Gastrocnemius medialis (tissue), 4 donors: ENCODE measurements around the gene KLHL33. TPM values are rescaled to one million over a fixed set of nuclear protein-coding genes. Genes with fewer than 3 reads are reported as not detected.
A peak's percentile ranks its signal among the peaks of the same experiment; 100 is the strongest.

Experiments used
- ATAC-seq, 2 donors: fragments of 150-250 bp; one replicate each; pipeline ENCODE4 v1.9.1; 2016
- DNase-seq, 2 donors: peaks; one replicate each; pipeline ENCODE4 v3.0.0-alpha.2; 2019
- H3K27ac ChIP-seq, 4 donors: fragments of 200-600 bp; sonication (generic); 1 replicate in 1 of 4; 2 replicates in 3 of 4; pipeline ENCODE4 v1.5.1; 2016 to 2018; ENCODE audit warnings: mild to moderate bottlenecking in 2 of 4, moderate library complexity in 1 of 4
- H3K27me3 ChIP-seq, 3 donors: fragments of 200-600 bp; sonication (generic) in 2 of 3; 1 replicate in 1 of 3; 2 replicates in 2 of 3; pipeline versions ENCODE4 v1.5.1 to v1.6.0; 2016 to 2019; ENCODE audit warnings: mild to moderate bottlenecking in 1 of 3, moderate library complexity in 1 of 3
- H3K36me3 ChIP-seq, 2 donors: fragments of 200-600 bp; sonication (generic) in 1 of 2; one replicate each; pipeline ENCODE4 v1.5.1; 2017 to 2018
- H3K4me1 ChIP-seq, 2 donors: fragments of 200-600 bp; sonication (generic) in 1 of 2; one replicate each; pipeline ENCODE4 v1.5.1; 2016 to 2017; ENCODE audit warnings: mild to moderate bottlenecking in 2 of 2
- H3K4me3 ChIP-seq, 4 donors: fragments of 200-600 bp; sonication (generic) in 3 of 4; 1 replicate in 1 of 4; 2 replicates in 3 of 4; pipeline ENCODE4 v1.5.1; 2016 to 2019; ENCODE audit warnings: mild to moderate bottlenecking in 2 of 4
- H3K9me3 ChIP-seq, 3 donors: fragments of 200-600 bp; sonication (generic) in 2 of 3; 1 replicate in 1 of 3; 2 replicates in 2 of 3; pipeline ENCODE4 v1.5.1; 2016 to 2019
- POLR2A ChIP-seq, 2 donors: fragments of 450-650 bp; IDR thresholded peaks; one replicate each; pipeline ENCODE4 v1.6.1; 2017; ENCODE audit warnings: antibody characterized with exemption in 2 of 2, mild to moderate bottlenecking in 2 of 2, moderate library complexity in 2 of 2
- in situ Hi-C, 4 donors: fragments of 200-750 bp; cut with MboI; loops; one replicate each; pipeline versions ENCODE4 v1.15.0 to v1.8.0; 2017; ENCODE audit warnings: low sequenced_read_pairs in 4 of 4
- intact Hi-C: fragments of 100-400 bp; cut with DNase I; formaldehyde crosslinking; loops from one replicate; pipeline ENCODE4 v1.15.1; 2023; ENCODE audit warnings: low total_unique reads
- total RNA-seq, 4 donors: library from RNA; depleted of rRNA; stranded (reverse); fragments of >200 nt; gene quantifications; one replicate each; pipeline versions ENCODE4 v1.1.0 to v1.2.3, GENCODE V29; 2016
- TF ChIP-seq, protein P1 (sequence below), 5 experiments: fragments of 450-650 bp in 3 of 5; fragments of 200-600 bp in 2 of 5; sonication (generic) in 2 of 5; IDR thresholded peaks in 4 of 5; conservative IDR thresholded peaks in 1 of 5; 1 replicate in 4 of 5; 2 replicates in 1 of 5; pipeline ENCODE4 v1.5.1; 2016 to 2019; ENCODE audit warnings: antibody characterized with exemption in 5 of 5, mild to moderate bottlenecking in 3 of 5, moderate library complexity in 3 of 5

Gene KLHL33
- total RNA-seq, 4 donors from 2014 or later, result 1.9 to 4.7 (median 3.5) TPM

DNA sequence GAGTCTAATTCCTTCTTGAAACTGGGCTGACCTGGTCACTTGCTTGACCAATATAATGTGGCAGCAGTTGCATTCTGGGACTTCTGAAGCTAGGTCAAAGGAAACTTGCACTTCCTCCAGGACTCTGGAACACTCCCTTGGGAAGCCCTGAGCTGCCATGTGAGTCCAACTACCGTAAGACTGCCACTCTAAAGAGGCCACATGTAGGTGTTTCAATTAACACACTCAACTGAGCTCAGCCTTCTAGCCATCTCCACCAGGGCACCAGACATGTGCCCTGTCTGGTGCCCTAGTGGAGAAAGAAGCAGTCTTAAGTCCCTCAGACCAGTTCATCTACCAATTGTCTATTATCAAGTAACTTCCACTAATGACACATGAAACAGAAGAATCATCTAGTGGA is 16.5 kb downstream of the KLHL33 start:
- Histone ChIP-seq H3K36me3 (no peaks in the 10 kb centered on the region), H3K27ac (peak overlapping the region in 3 of 4 donors; percentile 23 to 54 (median 48)), H3K4me3 (no peak overlapping the region), H3K4me1 (peaks cover 0 to 8% of the 10 kb centered on the region in 2 donors), H3K27me3 (no peaks in the 10 kb centered on the region), H3K9me3 (no peaks in the 10 kb centered on the region)
- TF ChIP-seq POLR2A (IDR thresholded peaks at IDR 0.05), result no peak
- TF ChIP-seq, protein P1, sequence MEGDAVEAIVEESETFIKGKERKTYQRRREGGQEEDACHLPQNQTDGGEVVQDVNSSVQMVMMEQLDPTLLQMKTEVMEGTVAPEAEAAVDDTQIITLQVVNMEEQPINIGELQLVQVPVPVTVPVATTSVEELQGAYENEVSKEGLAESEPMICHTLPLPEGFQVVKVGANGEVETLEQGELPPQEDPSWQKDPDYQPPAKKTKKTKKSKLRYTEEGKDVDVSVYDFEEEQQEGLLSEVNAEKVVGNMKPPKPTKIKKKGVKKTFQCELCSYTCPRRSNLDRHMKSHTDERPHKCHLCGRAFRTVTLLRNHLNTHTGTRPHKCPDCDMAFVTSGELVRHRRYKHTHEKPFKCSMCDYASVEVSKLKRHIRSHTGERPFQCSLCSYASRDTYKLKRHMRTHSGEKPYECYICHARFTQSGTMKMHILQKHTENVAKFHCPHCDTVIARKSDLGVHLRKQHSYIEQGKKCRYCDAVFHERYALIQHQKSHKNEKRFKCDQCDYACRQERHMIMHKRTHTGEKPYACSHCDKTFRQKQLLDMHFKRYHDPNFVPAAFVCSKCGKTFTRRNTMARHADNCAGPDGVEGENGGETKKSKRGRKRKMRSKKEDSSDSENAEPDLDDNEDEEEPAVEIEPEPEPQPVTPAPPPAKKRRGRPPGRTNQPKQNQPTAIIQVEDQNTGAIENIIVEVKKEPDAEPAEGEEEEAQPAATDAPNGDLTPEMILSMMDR (IDR thresholded peaks at IDR 0.05 in 4 of 5, conservative IDR thresholded peaks at IDR 0.05 in 1 of 5), result no peak
- ATAC-seq (no peak), DNase-seq (no peak)
- in situ Hi-C loops, result loop anchor here in 3 of 4 donors (10.0 to 25.0 kb wide), 2 partner anchors 45 to 193 kb away; partner anchors contain the start of genes PIP4P1 (in 1 of the 3) and PNP (in 1 of the 3)
- intact Hi-C loops, result no loop called here

DNA sequence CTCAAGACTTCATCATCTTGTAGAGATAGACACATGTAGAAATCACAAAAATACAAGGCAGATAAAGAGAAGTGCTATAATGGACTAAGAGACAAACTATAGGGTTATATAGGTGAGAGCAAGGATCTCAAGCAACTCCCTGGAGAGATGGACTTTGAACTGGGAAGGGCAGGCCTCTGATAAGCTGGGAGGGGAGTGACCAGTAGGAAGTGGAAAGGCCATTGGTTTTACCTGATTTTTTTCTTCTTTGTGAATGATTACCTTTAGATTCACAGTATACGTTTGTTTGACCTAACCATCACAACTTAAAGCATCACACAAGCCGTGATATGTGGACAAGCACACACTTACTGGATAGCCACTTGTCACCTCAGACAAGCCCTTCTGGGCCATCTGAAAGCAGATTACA is 17.5 kb downstream of the KLHL33 start:
- no peak for TF ChIP-seq POLR2A (IDR thresholded peaks at IDR 0.05)
- TF ChIP-seq, protein P1 (IDR thresholded peaks at IDR 0.05 in 4 of 5, conservative IDR thresholded peaks at IDR 0.05 in 1 of 5), result no peak
- intact Hi-C loops, result no loop called here
- no peak for DNase-seq
- Histone ChIP-seq H3K4me1 (peaks cover 6 to 12% of the 10 kb centered on the region in 2 donors), H3K4me3 (no peak overlapping the region), H3K27ac (peak overlapping the region in 2 of 4 donors; percentile 33 to 46), H3K9me3 (no peaks in the 10 kb centered on the region), H3K36me3 (no peaks in the 10 kb centered on the region), H3K27me3 (no peaks in the 10 kb centered on the region)
- no peak for ATAC-seq
- in situ Hi-C loops, result loop anchor here in 3 of 4 donors (10.0 to 25.0 kb wide), 2 partner anchors 46 to 194 kb away; partner anchors contain the start of genes PIP4P1 (in 1 of the 3) and PNP (in 1 of the 3)

DNA sequence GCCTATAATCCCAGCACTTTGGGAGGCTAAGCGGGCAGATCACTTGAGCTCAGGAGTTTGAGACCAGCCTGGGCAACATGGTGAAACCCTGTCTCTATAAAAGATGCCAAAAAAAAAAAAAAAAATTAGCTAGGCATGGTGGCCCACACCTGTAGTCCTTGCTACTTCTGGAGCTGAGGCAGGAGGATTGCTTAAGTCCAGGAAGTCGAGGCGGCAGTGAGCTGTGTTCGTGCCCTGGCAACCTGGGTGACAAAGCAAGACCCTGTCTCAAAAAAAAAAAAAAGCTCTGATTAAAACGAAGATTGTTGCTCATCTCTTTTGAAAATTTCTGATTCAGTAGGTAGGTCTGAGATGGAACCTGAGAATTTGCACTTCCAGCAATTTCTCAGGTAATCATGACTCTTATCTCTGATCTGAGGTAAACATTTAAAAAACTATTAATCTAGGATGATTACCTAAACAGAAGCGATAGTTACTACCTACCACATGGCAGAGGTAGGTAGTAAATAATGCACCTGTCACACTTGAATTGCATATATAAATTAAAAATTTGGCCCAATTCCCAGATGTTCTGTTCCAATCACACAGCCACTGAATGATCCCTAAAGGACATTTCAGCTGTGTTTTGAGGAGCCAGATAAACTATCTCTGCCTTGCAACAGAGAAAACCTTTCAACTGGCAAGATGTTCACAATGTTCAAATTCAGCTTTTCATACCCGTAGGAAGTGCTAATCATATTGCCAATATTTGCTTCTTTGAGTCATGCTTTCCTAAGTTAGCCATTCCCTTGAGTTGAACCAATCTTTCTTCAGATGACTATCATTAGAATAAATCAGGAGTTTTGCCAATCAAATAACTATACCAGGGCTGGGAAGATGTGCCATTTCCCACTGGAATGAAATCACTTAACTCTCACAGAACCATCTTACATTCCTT is 18.4 kb downstream of the KLHL33 start:
- intact Hi-C loops, result no loop called here
- no peak for ATAC-seq

DNA sequence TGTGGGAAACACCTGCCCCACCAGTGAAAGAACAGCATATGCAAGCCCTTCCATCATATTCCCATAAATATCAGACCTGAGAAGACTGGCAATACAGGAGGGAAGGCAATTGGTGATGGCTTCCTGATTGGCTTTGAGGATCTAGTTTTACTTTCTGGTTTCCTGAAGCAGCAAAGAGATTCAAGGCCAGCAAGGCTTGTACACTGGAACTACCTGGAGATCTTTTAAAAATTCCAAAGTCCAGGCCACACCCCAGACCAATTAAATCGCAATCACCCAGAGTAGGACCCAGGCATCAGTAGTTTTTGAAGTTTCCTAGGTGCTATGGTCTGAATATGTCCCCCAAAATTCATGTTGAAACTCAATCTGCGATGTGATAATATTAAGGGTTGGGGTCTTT is 19.7 kb downstream of the KLHL33 start:
- Histone ChIP-seq H3K36me3 (no peaks in the 10 kb centered on the region), H3K27me3 (no peaks in the 10 kb centered on the region), H3K27ac (peak overlapping the region; percentile 40 to 68 (median 47)), H3K4me1 (peaks cover 19 to 24% of the 10 kb centered on the region in 2 donors), H3K9me3 (no peaks in the 10 kb centered on the region), H3K4me3 (no peak overlapping the region)
- DNase-seq (no peak), ATAC-seq (no peak)
- in situ Hi-C loops, result loop anchor here in 3 of 4 donors (10.0 to 25.0 kb wide), 2 partner anchors 49 to 196 kb away; partner anchors contain the start of genes PIP4P1 (in 1 of the 3) and PNP (in 1 of the 3)
- intact Hi-C loops, result no loop called here
- TF ChIP-seq POLR2A (IDR thresholded peaks at IDR 0.05), result no peak
- TF ChIP-seq, protein P1 (IDR thresholded peaks at IDR 0.05 in 4 of 5, conservative IDR thresholded peaks at IDR 0.05 in 1 of 5), result no peak

More for the DNA sequence above, 18.4 kb downstream of the KLHL33 start:
- in situ Hi-C loops, result loop anchor here in 3 of 4 donors (10.0 to 25.0 kb wide), 2 partner anchors 47 to 195 kb away; partner anchors contain the start of genes PIP4P1 (in 1 of the 3) and PNP (in 1 of the 3)
- Histone ChIP-seq H3K27me3 (no peaks in the 10 kb centered on the region), H3K4me1 (peaks cover 6 to 15% of the 10 kb centered on the region in 2 donors), H3K27ac (peak overlapping the region in 1 of 4 donors; percentile 68), H3K36me3 (no peaks in the 10 kb centered on the region), H3K9me3 (no peaks in the 10 kb centered on the region), H3K4me3 (no peak overlapping the region)
- TF ChIP-seq, protein P1 (IDR thresholded peaks at IDR 0.05 in 4 of 5, conservative IDR thresholded peaks at IDR 0.05 in 1 of 5), result no peak
- no peak for TF ChIP-seq POLR2A (IDR thresholded peaks at IDR 0.05)
- DNase-seq, result no peak
